ENCODE measurements around the gene NKX6-2. TPM values are rescaled to one million over a fixed set of nuclear protein-coding genes. Genes with fewer than 3 reads are reported as not detected.

NKX6-2 gene
- total RNA-seq, 1 donor from 2014 or later = not detected

GRCh38 chr10:132738454-132739224, 47.3 kb downstream of the NKX6-2 start:
- intact Hi-C loops (cut with micrococcal nuclease) = no loop called here

GRCh38 chr10:132737390-132738048, 48.4 kb downstream of the NKX6-2 start:
- intact Hi-C loops (cut with micrococcal nuclease) = no loop called here

DNA sequence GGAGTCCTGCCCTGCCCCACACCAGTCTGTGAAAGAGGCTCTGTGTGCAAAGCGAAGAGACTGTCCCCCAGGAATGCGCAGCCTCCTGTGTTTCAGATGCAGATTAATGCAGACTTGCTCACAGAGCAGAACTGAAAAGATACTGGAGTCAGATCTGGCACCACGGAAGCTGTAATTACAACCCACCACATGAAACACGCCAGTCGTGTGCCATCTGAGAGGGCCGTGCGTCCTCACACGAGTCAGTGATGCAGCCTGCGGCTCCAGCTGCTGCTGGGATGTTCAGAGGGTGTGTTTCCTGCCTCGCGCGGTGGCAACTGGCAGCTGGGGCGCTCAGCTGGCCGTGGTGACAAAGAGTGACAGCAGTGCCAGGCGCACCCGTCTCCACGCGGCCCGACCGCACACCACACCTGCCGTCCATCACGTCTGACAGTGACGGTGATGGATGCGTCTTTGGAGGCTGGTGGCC, 50.0 kb downstream of the NKX6-2 start:
- intact Hi-C loops (cut with micrococcal nuclease) = no loop called here

GRCh38 chr10:132735341-132735775, 50.6 kb downstream of the NKX6-2 start:
- intact Hi-C loops (cut with micrococcal nuclease) = no loop called here

GRCh38 chr10:132733926-132734325, 52.0 kb downstream of the NKX6-2 start:
- intact Hi-C loops (cut with micrococcal nuclease) = no loop called here

Other genes with a start within 250 kb of the NKX6-2 start
- 10.4 and 11.6 TPM in 2 replicates for gene INPP5A, start 248.4 kb downstream of the NKX6-2 start, total RNA-seq
- 0.09 TPM in 1 of 2 replicates, not detected in the other for gene CFAP46, start 156.4 kb upstream of the NKX6-2 start, total RNA-seq

Data from T-helper 2 cell treated with Interferon-gamma antibody and Interleukin-4, amounts not matched to agents 100 ng/mL and 5 ng/mL, for 36 hours (primary cell).